ENCODE data around the gene LRRC39. TPM values are rescaled to one million over a fixed set of nuclear protein-coding genes. Genes with fewer than 3 reads are reported as not detected.
A peak's percentile ranks its signal among the peaks of the same experiment; 100 is the strongest.
"Not testable (repeated sequence)": the region's sequence is repeated elsewhere in the genome, so short reads cannot be mapped to it uniquely, and the experiment has no call there.

Gene LRRC39
- total RNA-seq = 0.20 TPM in 1 of 2 replicates, not detected in the other

DNA sequence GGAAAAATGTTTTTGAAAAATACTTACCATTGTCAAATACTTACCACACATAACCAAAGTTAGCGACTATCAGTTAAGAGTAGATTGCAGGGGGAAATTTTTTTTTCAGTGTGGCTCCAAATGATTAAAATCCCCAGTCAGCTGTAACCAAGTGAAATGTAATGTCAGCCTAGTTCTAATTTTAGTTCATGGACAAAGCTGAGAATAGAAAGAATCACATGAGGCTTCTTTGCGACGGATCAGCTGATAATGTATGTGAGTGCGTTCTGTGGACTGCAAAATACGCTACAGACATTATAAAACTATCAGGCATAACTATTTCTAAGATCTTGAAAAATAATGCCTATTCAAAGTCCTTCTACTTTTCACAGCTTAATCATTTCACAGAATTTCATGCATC lies at the start of gene LRRC39:
LRRC39 (minus strand) TSS at position 166 of the 400 bp plus-strand sequence. CDS start 9,740 bp downstream, outside the sequence.
- DNase-seq (ENCODE audit: low read depth) = no peak

DNA sequence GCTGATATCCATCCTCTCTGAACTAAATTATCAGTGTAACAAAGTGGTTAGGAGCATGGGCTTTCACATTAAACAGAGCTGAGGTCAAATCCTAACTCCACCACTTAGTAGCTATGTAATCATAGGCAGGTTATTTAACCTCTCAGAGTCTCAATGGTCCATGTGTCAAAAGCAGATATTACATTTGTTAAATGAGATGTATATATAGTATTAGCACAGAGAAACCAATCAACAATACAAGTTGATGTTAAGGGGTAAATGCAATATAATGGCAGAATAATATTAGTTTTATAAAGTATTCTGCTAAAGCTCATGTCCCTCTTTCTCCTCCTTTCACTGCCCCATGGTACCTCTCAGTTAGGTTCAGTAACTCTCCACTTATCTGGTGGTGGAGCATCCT lies 44.4 kb upstream of the LRRC39 start:
- DNase-seq (ENCODE audit: low read depth) = no peak

DNA sequence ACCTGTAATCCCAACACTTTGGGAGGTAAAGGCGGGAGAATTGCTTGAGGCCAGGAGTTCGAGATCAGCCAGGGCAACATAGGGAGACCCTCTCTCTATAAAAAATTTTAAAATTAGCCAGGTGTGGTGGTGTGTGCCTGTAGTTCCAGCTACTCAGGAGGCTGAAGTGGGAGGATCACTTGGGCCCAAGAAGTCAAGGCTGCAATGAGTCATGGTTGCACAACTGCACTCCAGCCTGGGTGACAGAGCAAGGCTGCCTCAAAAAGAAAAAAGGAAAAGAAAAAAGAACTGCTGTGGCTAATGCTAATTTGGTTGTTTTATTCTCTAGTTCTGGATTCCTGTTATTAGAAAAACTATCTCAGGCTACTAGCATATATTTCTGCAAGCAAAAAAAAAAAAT lies 41.8 kb upstream of the LRRC39 start:
- DNase-seq (ENCODE audit: low read depth) = peak; percentile 3

DNA sequence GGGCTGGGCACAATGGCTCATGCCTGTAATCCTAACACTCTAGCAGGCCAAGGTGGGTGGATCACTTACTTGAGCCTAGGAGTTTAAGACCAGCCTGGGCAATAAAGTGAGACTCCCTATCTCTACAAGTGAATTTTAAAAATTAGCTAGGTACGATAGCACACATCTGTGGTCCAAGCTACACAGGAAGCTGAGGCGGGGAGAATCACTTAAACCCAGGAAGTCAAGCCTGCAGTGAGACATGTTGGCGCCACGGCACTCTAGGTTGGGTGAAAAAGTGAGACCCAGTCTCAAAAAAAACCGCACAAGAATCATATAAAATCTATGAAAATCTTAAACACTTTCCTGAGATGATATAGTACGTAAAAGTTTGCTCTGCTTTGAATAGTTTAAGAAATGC lies 41.4 kb upstream of the LRRC39 start:
- no peak for DNase-seq (ENCODE audit: low read depth)

DNA sequence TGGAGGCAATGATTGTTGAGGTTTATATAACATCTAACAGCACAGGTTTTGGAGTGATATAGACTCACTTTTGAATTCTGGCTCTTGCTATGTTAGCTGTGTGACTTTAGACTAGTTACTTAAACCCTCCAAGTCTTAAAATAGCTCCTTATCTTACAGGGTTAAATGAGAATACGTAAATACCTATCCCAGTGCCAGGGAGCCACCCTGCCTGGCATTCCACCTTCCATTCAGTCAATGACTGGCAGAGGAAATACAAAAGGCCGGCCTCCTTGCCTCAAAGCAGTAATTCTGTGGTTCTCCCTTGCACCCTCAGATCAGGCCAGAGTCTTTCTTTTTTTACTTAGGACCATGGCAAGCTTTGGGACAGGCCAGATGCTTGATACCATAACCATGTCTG lies 39.8 kb upstream of the LRRC39 start:
- DNase-seq (ENCODE audit: low read depth) = no peak

DNA sequence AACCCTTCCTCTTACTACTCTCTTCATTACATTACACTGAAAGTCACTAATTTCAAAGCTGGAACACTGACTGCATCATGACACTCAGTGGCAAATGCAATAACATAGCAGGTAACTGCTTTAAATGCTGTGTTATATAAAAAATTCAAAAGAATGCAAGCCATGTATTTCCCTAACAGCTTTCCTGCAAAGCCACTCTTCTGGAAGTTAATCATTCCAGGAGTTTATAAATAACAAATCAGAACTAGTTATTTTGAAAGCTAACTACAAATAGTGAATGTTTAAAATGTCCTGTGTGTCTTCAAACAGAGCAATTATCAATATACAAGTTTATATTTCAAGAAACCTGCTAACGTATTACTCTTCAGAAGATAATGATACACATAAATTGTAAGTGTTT lies 37.0 kb upstream of the LRRC39 start:
- peak; percentile 75 for DNase-seq (ENCODE audit: low read depth)

DNA sequence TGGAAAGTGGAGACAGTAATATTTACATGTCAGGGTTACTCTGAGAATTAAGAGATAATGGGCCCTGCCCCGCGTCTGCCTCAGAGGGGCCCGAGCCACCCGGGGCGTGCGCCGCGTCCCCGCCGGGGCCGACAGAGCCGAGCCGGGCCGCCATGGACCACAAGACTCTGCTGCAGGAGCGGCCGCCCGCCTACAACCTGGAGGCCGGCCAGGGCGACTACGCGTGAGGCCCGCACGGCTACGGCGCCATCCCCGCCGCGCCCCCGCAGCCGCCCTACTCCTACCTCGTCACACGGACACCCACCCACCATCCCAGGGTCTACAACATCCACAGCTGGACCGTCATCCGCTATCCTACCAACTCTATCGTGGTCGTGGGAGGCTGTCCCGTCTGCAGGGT lies 35.1 kb upstream of the LRRC39 start:
- no peak for DNase-seq (ENCODE audit: low read depth)

DNA sequence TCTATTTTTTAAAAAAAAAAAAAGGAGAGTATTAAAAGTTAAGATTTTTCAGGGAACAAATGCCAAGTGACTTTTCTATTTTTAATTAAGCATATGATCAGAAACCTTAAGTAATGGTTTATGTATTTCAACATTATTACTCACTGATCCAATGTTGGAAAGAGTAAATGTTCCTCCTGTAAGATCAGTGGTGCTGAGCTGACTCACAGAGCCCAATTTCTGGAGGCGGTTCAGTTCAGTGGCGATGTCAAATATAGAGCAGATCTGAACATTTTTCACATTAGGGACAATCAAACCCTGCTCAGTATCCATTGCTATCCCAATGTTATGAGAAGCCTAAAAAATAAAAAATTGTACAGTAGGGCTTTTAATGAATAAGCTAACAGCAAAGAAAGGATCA lies 28.2 kb upstream of the LRRC39 start:
- DNase-seq (ENCODE audit: low read depth) = no peak

DNA sequence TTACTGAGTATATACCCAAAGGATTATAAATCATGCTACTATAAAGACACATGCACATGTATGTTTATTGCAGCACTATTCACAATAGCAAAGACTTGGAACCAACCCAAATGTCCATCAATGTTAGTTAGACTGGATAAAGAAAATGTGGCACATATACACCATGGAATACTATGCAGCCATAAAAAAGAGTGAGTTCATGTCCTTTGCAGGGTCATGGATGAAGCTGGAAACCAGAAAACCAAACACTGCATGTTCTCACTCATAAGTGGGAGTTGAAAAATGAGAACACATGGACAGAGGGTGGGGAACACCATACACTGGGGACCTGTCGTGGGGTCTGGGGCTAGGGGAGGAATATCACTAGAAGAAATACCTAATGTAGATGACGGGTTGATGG lies 27.5 kb upstream of the LRRC39 start:
- not testable (repeated sequence) for DNase-seq (ENCODE audit: low read depth)

DNA sequence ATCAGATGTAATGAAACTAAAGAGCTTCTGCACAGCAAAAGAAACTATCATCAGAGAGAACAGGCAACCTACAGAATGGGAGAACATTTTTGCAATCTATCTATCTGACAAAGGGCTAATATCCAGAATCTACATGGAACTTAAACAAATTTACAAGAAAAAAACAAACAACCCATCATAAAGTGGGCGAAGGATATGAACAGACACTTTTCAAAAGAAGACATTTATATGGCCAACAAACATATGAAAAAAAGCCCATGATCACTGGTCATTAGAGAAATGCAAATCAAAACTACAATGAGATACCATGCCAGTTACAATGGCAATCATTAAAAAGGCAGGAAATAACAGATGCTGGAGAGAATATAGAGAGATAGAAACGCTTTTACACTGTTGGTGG lies 27.0 kb upstream of the LRRC39 start:
- not testable (repeated sequence) for DNase-seq (ENCODE audit: low read depth)

DNA sequence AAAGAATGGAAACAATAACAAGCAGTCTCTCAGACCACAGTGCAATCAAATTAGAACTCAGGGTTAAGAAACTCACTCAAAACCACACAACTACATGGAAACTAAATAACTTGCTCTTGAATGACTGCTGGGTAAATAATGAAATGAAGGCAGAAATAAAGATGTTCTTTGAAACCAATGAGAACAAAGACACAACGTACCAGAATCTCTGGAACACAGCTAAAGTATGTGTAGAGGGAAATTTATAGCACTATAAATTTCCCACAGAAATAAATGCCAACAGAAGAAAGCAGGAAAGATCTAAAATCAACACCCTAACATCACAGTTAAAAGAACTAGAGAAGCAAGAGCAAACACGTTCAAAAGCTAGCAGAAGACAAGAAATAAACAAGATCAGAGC lies 24.6 kb upstream of the LRRC39 start:
- DNase-seq (ENCODE audit: low read depth) = not testable (repeated sequence)

DNA sequence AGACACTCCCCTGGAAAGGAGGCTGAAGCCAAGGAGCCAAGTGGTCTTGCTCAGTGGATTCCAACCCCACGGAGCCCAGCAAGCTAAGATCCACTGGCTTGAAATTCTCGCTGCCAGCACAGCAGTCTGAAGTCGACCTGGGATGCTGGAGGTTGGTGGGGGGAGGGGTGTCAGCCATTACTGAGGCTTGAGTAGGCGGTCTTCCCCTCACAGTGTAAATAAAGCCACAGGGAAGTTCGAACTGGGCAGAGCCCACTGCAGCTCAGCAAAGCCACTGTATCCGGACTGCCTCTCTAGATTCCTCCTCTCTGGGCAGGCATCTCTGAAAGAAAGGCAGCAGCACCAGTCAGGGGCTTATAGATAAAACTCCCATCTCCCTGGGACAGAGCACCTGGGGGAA lies 22.0 kb upstream of the LRRC39 start:
- not testable (repeated sequence) for DNase-seq (ENCODE audit: low read depth)

DNA sequence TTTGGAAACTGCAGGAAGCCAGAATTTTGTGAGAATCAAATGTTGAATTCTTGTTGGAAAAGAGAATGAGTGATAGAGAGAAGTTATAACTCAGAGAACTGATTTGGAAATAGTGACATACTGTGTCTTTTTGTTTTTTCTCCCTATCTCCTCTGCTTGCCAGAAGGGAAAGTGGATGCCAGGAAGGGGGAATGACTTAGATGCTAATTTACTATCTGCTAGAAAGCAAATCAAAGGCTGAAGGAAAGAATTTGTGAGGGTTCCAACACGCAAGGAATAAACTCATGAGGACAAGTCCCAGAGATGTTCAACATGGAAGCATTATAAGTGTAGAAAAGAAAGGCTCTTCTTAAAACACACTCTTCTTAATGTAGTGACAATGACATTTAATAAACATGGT lies 20.5 kb upstream of the LRRC39 start:
- DNase-seq (ENCODE audit: low read depth) = no peak

DNA sequence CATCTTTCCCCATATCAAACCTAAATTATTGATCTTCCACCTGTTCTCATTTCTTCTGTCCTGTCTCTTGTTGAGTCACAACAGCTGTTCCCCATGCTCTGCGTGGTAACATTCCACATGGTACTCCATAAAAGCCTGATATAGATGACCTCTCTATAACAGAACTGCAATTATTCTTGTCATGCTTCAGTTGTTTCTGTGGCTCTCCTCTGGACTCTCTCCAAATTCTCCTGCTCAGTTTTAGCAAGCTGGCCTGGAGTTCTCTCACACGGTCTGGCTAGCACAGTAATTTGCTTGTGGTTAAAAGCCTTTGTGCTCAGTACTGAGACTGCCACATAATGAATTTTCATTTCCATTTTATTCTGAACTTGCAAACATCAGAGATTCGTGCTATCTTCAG lies 10.6 kb upstream of the LRRC39 start:
- peak; percentile 99 for DNase-seq (ENCODE audit: low read depth)

DNA sequence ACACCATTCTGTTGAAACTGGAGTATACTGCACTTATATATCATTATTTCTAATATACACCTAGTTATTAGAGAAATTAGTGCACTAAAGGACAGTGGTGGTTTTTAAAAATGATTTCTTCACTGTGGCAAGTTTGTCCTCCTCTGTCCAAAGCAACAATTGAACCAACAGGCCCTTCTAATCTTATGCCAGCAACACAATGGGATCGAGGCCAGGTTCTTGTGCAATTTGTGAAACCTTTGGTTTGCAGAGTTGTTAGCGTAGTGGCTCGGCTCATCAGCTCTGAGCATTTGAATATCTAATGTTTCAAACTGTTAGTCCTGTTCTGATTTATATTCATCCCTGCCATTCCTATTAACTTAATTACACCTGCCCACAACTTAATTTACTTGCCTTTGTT lies 9.9 kb upstream of the LRRC39 start:
- DNase-seq (ENCODE audit: low read depth) = peak; percentile 90

DNA sequence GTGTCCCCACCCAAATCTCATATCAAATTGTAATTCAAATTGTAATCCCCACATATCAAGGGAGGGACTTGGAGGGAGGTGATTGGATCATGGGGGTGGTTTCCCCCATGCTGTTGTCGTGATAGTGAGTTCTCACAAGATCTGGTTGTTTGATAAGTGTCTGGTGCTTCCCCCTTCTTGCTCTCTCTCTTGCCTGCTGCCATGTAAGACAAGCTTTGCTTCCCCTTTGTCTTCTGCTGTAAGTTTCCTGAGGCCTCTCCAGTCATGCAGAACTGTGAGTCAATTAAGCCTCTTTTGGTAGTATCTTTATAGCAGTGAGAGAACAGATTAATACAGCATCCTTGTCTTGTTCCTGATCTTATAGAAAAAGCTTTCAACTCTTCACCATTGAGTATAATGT lies 6.5 kb upstream of the LRRC39 start:
- DNase-seq (ENCODE audit: low read depth) = peak; percentile 59

DNA sequence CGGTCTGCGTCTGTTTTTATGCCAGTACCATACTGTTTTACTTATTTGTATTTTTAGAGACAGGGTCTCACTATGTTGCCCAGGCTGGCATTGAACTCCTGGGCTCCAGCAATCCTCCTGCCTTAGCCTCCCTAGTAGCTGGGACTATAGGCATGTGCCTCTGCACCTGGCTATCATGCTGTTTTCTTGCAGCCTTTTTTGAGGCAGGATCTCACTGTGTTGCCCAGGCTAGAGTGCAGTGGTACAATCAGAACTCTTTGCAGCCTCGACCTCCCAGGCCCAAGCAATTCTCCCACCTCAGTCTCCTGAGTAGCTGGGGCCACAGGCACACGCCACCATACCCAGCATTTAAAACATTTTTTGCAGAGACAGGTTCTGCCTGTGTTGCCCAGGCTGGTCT lies 5.3 kb upstream of the LRRC39 start:
- DNase-seq (ENCODE audit: low read depth) = no peak

DNA sequence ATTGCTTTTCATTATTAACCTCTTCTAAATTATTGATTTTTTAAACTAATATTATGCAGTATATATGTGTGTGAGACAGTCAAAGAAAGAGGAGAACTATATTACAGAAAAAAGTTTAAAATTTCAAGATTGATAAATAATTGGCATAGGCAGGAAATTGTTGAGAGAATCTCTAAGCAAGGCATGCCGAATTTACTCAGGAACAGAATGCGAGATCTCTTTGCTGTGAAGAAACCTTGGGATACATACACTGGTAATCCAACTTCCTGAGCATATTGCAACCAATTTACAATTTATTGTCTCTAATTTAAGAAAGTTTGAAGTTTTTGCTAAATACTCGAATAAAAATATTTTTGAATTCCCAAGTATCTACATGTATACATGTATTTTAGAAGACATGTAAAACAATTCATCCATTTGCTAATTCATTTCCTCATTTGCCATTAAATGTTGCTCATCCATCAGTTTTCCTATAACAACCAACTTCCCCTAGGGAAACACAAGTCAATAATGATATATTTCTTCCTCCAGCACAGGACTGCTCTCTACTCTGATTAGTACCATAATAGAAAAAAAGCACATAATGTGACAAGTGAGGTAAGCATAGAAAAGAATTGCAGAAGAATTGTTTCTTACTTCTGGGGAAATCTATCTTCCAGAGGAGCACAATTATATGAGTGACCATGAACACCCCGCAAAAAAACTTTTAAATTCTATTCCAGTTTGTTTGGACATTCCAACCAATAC lies 588 bp downstream of the LRRC39 start:
- no peak for DNase-seq (ENCODE audit: low read depth)

DNA sequence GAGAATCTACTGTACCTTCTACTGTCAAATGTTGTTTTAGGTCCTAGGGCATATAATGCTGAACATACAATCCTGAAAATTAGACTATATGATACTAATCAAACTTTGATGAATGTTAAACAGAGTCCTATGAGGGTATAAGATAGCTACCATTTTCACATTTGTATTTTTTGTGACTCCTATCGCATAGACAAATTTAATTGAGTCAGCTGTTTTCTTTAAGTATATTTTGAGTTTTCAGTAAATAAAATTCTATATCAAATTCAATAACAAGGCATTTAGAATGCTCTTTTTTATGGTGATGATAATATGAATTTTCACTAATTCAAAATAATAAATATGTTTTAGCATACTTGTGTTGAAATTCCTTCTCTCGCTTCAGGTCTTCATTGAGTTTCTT lies 10.0 kb downstream of the LRRC39 start:
- no peak for DNase-seq (ENCODE audit: low read depth)

DNA sequence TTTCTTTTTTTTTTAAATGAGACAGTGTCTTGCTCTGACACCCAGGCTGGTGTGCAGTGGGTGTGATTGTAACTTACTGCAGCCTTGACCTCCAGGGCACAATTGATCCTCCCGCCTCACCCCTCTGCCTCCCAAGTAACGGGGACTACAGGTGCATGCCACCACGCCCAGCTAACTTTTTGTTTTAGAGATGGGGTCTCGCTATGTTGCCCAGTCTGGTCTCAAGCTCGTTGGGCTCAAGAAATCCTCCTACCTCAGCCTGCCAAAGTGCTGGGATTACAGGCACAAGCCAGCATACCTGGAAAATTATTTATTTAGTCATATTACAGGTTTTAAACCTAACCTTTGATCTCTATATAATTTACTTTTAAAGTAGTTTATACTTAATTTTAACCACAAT lies 13.4 kb downstream of the LRRC39 start:
- no peak for DNase-seq (ENCODE audit: low read depth)

DNA sequence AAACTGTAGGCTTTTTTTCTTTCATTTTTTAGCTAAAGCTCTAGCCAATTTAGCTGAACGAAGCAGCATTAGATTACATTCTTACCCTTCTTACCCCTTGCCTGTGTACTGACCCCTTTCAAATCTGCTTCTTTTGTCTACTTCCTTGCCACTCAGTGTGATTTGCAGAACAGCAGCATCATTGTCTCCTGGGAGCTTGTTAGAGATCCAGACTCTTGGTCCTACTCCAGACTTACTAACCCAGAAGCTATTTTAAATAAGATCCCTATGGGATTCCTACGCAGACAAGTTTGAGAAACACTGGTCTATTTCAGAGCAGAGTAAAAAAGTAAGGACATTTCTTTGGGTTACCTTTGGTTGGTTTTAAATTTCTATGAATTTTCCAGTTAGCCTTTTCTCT lies 13.8 kb downstream of the LRRC39 start:
- no peak for DNase-seq (ENCODE audit: low read depth)

DNA sequence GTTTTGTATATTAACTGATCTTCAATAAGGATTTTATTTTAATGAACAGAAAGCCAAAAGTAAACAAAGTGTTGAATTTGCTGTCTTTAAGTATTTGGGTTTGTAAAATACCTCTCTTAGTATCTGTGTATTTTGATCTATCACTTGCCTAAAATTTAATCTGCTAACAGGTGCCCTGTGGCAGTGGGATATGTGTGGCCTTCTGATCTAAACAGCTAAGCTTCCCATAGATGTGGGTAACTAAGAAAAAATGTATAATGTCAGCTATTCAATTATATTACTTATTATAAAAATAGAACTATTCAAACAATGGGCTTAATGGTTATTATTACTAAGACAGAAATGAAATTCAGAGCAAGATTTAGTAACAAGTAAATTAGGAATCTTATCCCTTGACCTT lies 15.2 kb downstream of the LRRC39 start:
- DNase-seq (ENCODE audit: low read depth) = no peak

DNA sequence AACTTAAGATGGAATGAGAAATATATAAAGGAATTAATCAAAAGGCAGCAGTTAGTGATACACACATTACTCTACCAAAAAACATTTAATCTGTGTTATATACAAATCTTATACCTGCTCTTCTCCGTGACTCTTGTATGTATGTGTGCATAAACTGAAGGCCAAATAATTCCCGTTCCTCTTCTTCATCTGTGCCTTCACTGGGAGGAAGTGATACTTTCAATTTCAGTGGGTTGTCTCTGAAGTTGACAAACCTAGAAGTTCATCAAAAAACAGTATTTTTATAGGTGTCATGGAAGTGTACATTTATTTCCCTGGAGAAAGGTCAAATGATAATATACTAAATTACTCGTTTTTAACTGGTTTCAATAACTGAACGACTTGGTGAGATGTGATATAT lies 25.8 kb downstream of the LRRC39 start:
- DNase-seq (ENCODE audit: low read depth) = no peak

DNA sequence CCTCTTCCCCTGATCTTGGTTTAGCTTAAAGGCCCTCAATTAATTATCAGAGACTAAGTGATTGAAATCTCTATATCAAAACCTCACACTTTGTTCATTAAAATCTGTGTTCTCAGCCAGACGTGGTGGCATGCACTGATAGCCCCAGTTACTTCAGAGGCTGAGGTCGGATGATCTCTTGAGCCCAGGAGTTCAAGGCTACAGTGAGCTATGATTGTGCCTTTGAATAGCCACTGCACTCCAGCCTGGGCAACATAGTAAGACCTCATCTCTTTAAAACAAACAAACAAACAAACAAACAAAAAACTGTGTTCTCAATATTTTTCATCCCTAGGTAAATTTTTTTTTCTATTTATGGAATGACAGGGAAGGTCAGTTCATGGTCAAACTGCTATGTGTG lies 26.4 kb downstream of the LRRC39 start:
- DNase-seq (ENCODE audit: low read depth) = no peak

Measured in renal cortical epithelial cell (primary cell).